ENCODE measurements around the gene GDI1.

DNA sequence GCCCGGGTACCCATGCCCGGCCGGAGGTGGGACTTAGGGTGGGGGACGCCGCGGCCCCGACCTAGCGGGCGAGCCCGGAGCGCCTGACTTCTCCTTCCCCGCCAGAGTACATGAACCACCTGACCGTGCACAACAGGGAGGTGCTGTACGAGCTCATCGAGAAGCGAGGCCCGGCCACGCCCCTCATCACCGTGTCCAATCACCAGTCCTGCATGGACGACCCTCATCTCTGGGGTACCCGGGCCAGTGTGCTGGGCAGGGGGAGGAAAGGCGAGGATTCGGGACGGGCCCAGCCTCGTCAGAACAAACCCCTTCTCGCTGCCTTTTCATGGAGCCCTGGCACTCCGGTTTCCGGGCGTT lies 25.0 kb upstream of the GDI1 start:
- no peak for TF ChIP-seq NRF1 (IDR thresholded peaks at IDR 0.05; ENCODE audit: low read depth, low read length)
- no peak for TF ChIP-seq RAD21 (IDR thresholded peaks at IDR 0.05 in 1 of 2, conservative IDR thresholded peaks at IDR 0.05 in 1 of 2; ENCODE audit: low read depth in 2 of 2, low read length in 2 of 2)
- no peak for TF ChIP-seq CTCF (IDR thresholded peaks at IDR 0.05; ENCODE audit: control extremely low read depth in 1 of 3, insufficient read depth in 1 of 3, low read depth in 1 of 3, low read length in 3 of 3)
- TF ChIP-seq, protein P1, sequence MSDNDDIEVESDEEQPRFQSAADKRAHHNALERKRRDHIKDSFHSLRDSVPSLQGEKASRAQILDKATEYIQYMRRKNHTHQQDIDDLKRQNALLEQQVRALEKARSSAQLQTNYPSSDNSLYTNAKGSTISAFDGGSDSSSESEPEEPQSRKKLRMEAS (IDR thresholded peaks at IDR 0.05): 0 out of 2 replicates have a peak, but pooled peaks have one; percentile 35
- TF ChIP-seq HDAC6 (IDR thresholded peaks at IDR 0.05; ENCODE audit: low read depth, low read length): no peak
- no peak for TF ChIP-seq BACH1 (IDR thresholded peaks at IDR 0.05; ENCODE audit: low read length)
- no peak for TF ChIP-seq HDAC2 (IDR thresholded peaks at IDR 0.05; ENCODE audit: borderline replicate concordance in 1 of 2, low read depth in 2 of 2, low read length in 2 of 2)
- no peak for TF ChIP-seq SP4 (IDR thresholded peaks at IDR 0.05; ENCODE audit: low read length)
- TF ChIP-seq POLR2AphosphoS5 (IDR thresholded peaks at IDR 0.05; ENCODE audit: low read depth, low read length): no peak; the same call in 1 of the 2 replicates
- no peak for TF ChIP-seq MAFK (IDR thresholded peaks at IDR 0.05; ENCODE audit: low read depth, low read length)
- no peak for TF ChIP-seq EP300 (IDR thresholded peaks at IDR 0.05; ENCODE audit: borderline replicate concordance in 1 of 2, low read depth in 2 of 2, low read length in 2 of 2)
- TF ChIP-seq GABPA (IDR thresholded peaks at IDR 0.05; ENCODE audit: borderline replicate concordance, insufficient read depth, low read length): no peak
- TF ChIP-seq CBX8 (IDR thresholded peaks at IDR 0.05; ENCODE audit: borderline replicate concordance, low read depth, low read length): no peak
- no peak for TF ChIP-seq POLR2A (IDR thresholded peaks at IDR 0.05; ENCODE audit: control extremely low read depth in 1 of 2, low read depth in 2 of 2, low read length in 2 of 2)

Measured in H1 (cell line).